A673 (cell line): ENCODE results near the gene ATL1. TPM values are rescaled to one million over a fixed set of nuclear protein-coding genes. Genes with fewer than 3 reads are reported as not detected.
A peak's percentile ranks its signal among the peaks of the same experiment; 100 is the strongest.

ENCODE experiments used
- BruUV-seq: library from RNA; stranded (reverse); fragments of 400-500 nt; replicated peaks from 2 replicates; lab custom pipeline; 2021; lab: Mats Ljungman, UMichigan
- CTCF ChIA-PET: fragments of 300-600 bp; sonication (Branson Sonifier 250); formaldehyde crosslinking; loops from one replicate; lab custom pipeline; 2022; ENCODE audit warnings: antibody characterized with exemption; lab: Charles Lee
- POLR2A ChIA-PET: fragments of 300-600 bp; sonication (Branson Sonifier 250); formaldehyde crosslinking; loops from one replicate; lab custom pipeline; 2022; ENCODE audit warnings: antibody characterized with exemption; ENCODE audit not compliant: low non-redundant PET; lab: Charles Lee
- DNase-seq: peaks from one replicate; pipeline ENCODE4 v3.0.0-alpha.2; 2015; ENCODE audit warnings: low spot score
- H3K27ac ChIP-seq: fragments of 200-600 bp; sonication (generic); 2 replicates; pipeline ENCODE4 v1.5.1; 2016; ENCODE audit warnings: mixed run types, low read depth, mild to moderate bottlenecking, mixed read lengths, antibody characterized with exemption, low read length; ENCODE audit not compliant: poor library complexity, severe bottlenecking
- H3K27me3 ChIP-seq: fragments of 200-600 bp; sonication (generic); replicated peaks from 2 replicates; pipeline ENCODE4 v1.6.1; 2017; ENCODE audit warnings: mixed run types, low read depth, mild to moderate bottlenecking, mixed read lengths, antibody characterized with exemption, low read length; ENCODE audit not compliant: insufficient read depth, poor library complexity
- H3K36me3 ChIP-seq: fragments of 200-600 bp; sonication (generic); 2 replicates; pipeline ENCODE4 v1.6.1; 2016; ENCODE audit warnings: mixed run types, mild to moderate bottlenecking, mixed read lengths, antibody characterized with exemption, low read length; ENCODE audit not compliant: insufficient read depth, poor library complexity, severe bottlenecking
- H3K4me1 ChIP-seq: fragments of 200-600 bp; sonication (generic); 2 replicates; pipeline ENCODE4 v1.6.1; 2017; ENCODE audit warnings: mixed run types, mild to moderate bottlenecking, mixed read lengths, antibody characterized with exemption, low read length; ENCODE audit not compliant: insufficient read depth, poor library complexity, severe bottlenecking
- H3K4me3 ChIP-seq: fragments of 200-600 bp; sonication (generic); 2 replicates; pipeline ENCODE4 v1.5.1; 2016; ENCODE audit warnings: low read depth, mixed run types, mild to moderate bottlenecking, mixed read lengths, low read length; ENCODE audit not compliant: poor library complexity, severe bottlenecking
- H3K9me3 ChIP-seq: fragments of 200-600 bp; sonication (generic); 2 replicates; pipeline ENCODE4 v1.6.1; 2016; ENCODE audit warnings: mixed run types, low read depth, mild to moderate bottlenecking, mixed read lengths, antibody characterized with exemption, low read length; ENCODE audit not compliant: poor library complexity, severe bottlenecking
- EZH2 ChIP-seq: fragments of 200-600 bp; sonication (generic); IDR thresholded peaks from 2 replicates; pipeline ENCODE4 v1.6.1; 2017; ENCODE audit warnings: borderline replicate concordance, low read depth, mild to moderate bottlenecking, mixed read lengths, antibody characterized with exemption, low read length; ENCODE audit not compliant: poor library complexity, severe bottlenecking
- intact Hi-C: fragments of 100-400 bp; cut with micrococcal nuclease; formaldehyde crosslinking; loops from one replicate; pipeline ENCODE4 v1.10.0; 2022; ENCODE audit not compliant: unreplicated experiment
- total RNA-seq: library from RNA; stranded (reverse); gene quantifications from 2 replicates; pipeline ENCODE4 v1.2.3, GENCODE V29; 2021
- TF ChIP-seq, protein P1 (sequence below): fragments of 300-800, 200-600 bp; sonication (generic); conservative IDR thresholded peaks from 2 replicates; pipeline ENCODE4 v1.5.1; 2017; ENCODE audit warnings: low read depth, mild to moderate bottlenecking, antibody characterized with exemption, low read length, moderate library complexity, mixed read lengths

The ATL1 gene
- total RNA-seq, 1 experiment from 2014 or later, result 9.8 TPM

DNA sequence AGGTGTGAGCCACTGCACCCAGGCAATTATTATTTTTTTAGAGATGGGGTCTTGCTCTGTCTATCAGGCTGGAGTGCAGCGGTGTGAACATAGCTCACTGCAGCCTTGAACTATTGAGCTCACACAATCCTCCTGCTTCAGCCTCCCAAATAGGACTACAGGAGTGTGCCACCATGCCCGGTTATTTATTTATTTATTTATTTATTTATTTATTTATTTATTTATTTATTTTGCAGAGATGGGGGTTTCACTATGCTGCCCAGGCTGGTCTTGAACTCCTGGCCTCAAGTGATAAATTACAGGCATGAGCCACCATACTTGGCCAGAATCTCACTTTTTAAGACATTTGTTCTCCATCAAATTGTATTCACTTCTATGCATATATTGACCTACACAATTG, 56.3 kb downstream of the ATL1 start:
- CTCF ChIA-PET, result no interaction called here
- no peak overlapping the region for H3K27ac ChIP-seq
- POLR2A ChIA-PET, result no interaction called here
- DNase-seq, result no peak
- peaks cover 14% of the 10 kb centered on the region for H3K4me1 ChIP-seq
- no peaks in the 10 kb centered on the region for H3K9me3 ChIP-seq
- TF ChIP-seq, protein P1, sequence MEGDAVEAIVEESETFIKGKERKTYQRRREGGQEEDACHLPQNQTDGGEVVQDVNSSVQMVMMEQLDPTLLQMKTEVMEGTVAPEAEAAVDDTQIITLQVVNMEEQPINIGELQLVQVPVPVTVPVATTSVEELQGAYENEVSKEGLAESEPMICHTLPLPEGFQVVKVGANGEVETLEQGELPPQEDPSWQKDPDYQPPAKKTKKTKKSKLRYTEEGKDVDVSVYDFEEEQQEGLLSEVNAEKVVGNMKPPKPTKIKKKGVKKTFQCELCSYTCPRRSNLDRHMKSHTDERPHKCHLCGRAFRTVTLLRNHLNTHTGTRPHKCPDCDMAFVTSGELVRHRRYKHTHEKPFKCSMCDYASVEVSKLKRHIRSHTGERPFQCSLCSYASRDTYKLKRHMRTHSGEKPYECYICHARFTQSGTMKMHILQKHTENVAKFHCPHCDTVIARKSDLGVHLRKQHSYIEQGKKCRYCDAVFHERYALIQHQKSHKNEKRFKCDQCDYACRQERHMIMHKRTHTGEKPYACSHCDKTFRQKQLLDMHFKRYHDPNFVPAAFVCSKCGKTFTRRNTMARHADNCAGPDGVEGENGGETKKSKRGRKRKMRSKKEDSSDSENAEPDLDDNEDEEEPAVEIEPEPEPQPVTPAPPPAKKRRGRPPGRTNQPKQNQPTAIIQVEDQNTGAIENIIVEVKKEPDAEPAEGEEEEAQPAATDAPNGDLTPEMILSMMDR, result no peak
- no peak for TF ChIP-seq EZH2
- no peaks in the 10 kb centered on the region for H3K27me3 ChIP-seq
- intact Hi-C loops, result loop anchor here (5.0 kb wide), 2 partner anchors 96 to 156 kb away; no protein-coding TSS in a partner anchor
- BruUV-seq, result no TSS peak
- H3K4me3 ChIP-seq, result no peak overlapping the region
- no peaks in the 10 kb centered on the region for H3K36me3 ChIP-seq

DNA sequence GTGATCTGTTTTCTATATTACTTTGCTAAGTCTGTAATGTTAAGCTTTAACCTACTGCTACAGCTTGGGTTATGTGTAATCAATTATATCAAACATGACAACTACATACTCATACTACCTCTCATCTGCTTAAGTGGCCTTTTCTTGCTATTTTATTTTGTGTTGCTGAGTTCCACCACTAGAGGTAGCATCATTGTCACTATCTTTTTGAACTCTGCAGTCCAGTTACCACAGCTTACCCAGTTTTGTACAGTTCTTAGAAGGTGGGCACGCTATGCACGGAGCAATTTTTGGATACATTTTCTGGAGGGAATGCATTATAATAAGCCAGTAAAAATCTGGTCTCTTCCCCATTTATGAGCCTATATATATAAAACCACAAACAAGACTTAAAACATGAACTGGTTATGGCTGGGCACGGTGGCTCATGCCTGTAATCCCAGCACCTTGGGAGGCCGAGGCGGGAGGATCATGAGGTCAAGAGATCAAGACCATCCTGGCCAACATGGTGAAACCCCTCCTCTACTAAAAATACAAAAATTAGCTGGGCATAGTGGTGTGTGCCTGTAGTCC, 59.7 kb downstream of the ATL1 start:
- Histone ChIP-seq H3K36me3 (no peaks in the 10 kb centered on the region), H3K27me3 (no peaks in the 10 kb centered on the region), H3K9me3 (no peaks in the 10 kb centered on the region), H3K27ac (no peak overlapping the region), H3K4me3 (no peak overlapping the region), H3K4me1 (peaks cover 7% of the 10 kb centered on the region)
- ChIA-PET CTCF (interaction anchor here (0.6 to 2.1 kb wide), 2 partner anchors 95 to 216 kb away, joined by 3 to 6 read pairs; no protein-coding TSS in a partner anchor), POLR2A (interaction anchor here (0.5 kb wide), 1 partner anchor 8 kb away, joined by 3 read pairs; no protein-coding TSS in a partner anchor)
- peak; percentile 62 for DNase-seq
- no peak for TF ChIP-seq EZH2
- TF ChIP-seq, protein P1, result peak; percentile 74
- no TSS peak for BruUV-seq
- intact Hi-C loops, result loop anchor here (5.0 kb wide), 2 partner anchors 93 to 153 kb away; no protein-coding TSS in a partner anchor

DNA sequence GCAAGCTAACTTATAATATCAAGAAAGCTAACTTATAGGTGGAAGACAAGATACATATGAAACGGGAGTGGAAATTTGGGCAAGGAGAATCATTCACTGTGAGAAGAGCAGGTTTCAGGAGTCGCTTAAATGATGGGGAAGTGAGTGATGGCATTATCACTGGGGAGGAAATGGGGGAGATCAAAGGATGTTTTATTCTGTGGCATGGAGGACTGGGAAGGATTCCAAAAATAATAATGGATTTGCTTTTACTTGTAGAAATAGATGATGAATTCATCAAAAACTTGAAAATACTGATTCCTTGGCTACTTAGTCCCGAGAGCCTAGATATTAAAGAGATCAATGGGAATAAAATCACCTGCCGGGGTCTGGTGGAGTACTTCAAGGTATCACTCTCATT, 60.4 kb downstream of the ATL1 start:
- no TSS peak for BruUV-seq
- TF ChIP-seq, protein P1, result no peak
- TF ChIP-seq EZH2, result no peak
- intact Hi-C loops, result no loop called here
- POLR2A ChIA-PET, result no interaction called here
- CTCF ChIA-PET, result interaction anchor here (2.1 kb wide), 1 partner anchor 94 kb away, joined by 6 read pairs; no protein-coding TSS in a partner anchor
- Histone ChIP-seq H3K4me3 (no peak overlapping the region), H3K27me3 (no peaks in the 10 kb centered on the region), H3K9me3 (no peaks in the 10 kb centered on the region), H3K27ac (no peak overlapping the region), H3K36me3 (no peaks in the 10 kb centered on the region), H3K4me1 (peaks cover 4% of the 10 kb centered on the region)
- no peak for DNase-seq
